ENCODE results near the gene CDH13.

GRCh38 chr16:83109490-83110125, 482.8 kb downstream of the CDH13 start:
- TF ChIP-seq POLR2A (IDR thresholded peaks at IDR 0.05) (no peak), POLR2AphosphoS5 (IDR thresholded peaks at IDR 0.05) (no peak), CTCF (IDR thresholded peaks at IDR 0.05) (no peak), EP300 (IDR thresholded peaks at IDR 0.05) (no peak)
